NCI-H2196 treated with DMSO at 0.1 percent for 48 hours (cell line): ENCODE measurements around the gene CYP8B1.

Experiments used
- DNase-seq: peaks from one replicate; lab custom pipeline; 2025; ENCODE audit not compliant: unreplicated experiment; lab: John Stamatoyannopoulos, UW

Gene CYP8B1

GRCh38 chr3:42875325-42876151 is at the start of gene CYP8B1:
Gene CYP8B1 (minus strand): TSS chr3:42875879. CDS start chr3:42875816, 63 bp downstream.
- no peak for DNase-seq

GRCh38 chr3:42923606-42924005 is 47.9 kb upstream of the CYP8B1 start:
- DNase-seq = no peak

- no peak for DNase-seq
Observed at GRCh38 chr3:42914771-42915515, 39.3 kb upstream of the CYP8B1 start.

- DNase-seq = no peak
Observed at GRCh38 chr3:42911551-42911950, 35.9 kb upstream of the CYP8B1 start.

- DNase-seq = no peak
Observed at GRCh38 chr3:42908675-42909074, 33.0 kb upstream of the CYP8B1 start.

GRCh38 chr3:42906848-42907183 is 31.1 kb upstream of the CYP8B1 start:
- DNase-seq = no peak

GRCh38 chr3:42906070-42906847 is 30.6 kb upstream of the CYP8B1 start, which contains the start of gene ZNF662:
Gene ZNF662 (plus strand): TSS chr3:42906142. CDS start chr3:42908115, 1,973 bp downstream.
- no peak for DNase-seq

- DNase-seq = no peak
Observed at GRCh38 chr3:42905740-42906069, 30.0 kb upstream of the CYP8B1 start.

GRCh38 chr3:42904076-42904475 is 28.4 kb upstream of the CYP8B1 start:
- DNase-seq = no peak

- no peak for DNase-seq
Observed at GRCh38 chr3:42902257-42902656, 26.6 kb upstream of the CYP8B1 start.

- DNase-seq = no peak
Observed at GRCh38 chr3:42901073-42901415, 25.4 kb upstream of the CYP8B1 start.

GRCh38 chr3:42900226-42901072 is 24.8 kb upstream of the CYP8B1 start:
- no peak for DNase-seq

GRCh38 chr3:42898896-42899675 is 23.4 kb upstream of the CYP8B1 start:
- no peak for DNase-seq

GRCh38 chr3:42895580-42895868 is 19.8 kb upstream of the CYP8B1 start:
- no peak for DNase-seq

- DNase-seq = no peak
Observed at GRCh38 chr3:42894698-42895579, 19.3 kb upstream of the CYP8B1 start.

- no peak for DNase-seq
Observed at GRCh38 chr3:42892807-42893206, 17.1 kb upstream of the CYP8B1 start.

- DNase-seq = no peak
Observed at GRCh38 chr3:42892169-42892568, 16.5 kb upstream of the CYP8B1 start.

- no peak for DNase-seq
Observed at GRCh38 chr3:42891042-42891441, 15.4 kb upstream of the CYP8B1 start.

- no peak for DNase-seq
Observed at GRCh38 chr3:42887084-42887483, 11.4 kb upstream of the CYP8B1 start.
